Stimulated activated memory B cell treated with anti-CD40 and anti-IgM and Interleukin-4, amounts not matched to agents 10 μg/mL and 1 μg/mL and 100 μg/mL, for 72 hours (primary cell): Measurements from ENCODE around the gene PDGFD.

Source experiments
- ATAC-seq: fragments of 150-1000 bp; cut with Tn5 transposase; 2 replicates; pipeline ENCODE4 v1.10.0; 2021
- H3K27ac Mint-ChIP-seq: one replicate; pipeline ENCODE4 v1.8.0; 2022; ENCODE audit warnings: mild to moderate bottlenecking, mixed read lengths
- H3K27me3 Mint-ChIP-seq: one replicate; pipeline ENCODE4 v1.8.0; 2022; ENCODE audit warnings: mixed read lengths
- H3K36me3 Mint-ChIP-seq: one replicate; pipeline ENCODE4 v1.8.0; 2022; ENCODE audit warnings: mixed read lengths
- H3K4me1 Mint-ChIP-seq: one replicate; pipeline ENCODE4 v1.8.0; 2022; ENCODE audit warnings: mixed read lengths
- H3K4me3 Mint-ChIP-seq: one replicate; pipeline ENCODE4 v1.8.0; 2022; ENCODE audit warnings: mild to moderate bottlenecking, moderate library complexity, mixed read lengths
- H3K9me3 Mint-ChIP-seq: one replicate; pipeline ENCODE4 v1.8.0; 2022; ENCODE audit warnings: mixed read lengths

PDGFD gene

GRCh38 chr11:103928802-103929161, 235.2 kb downstream of the PDGFD start:
- Mint-ChIP-seq H3K27me3 (no peaks in the 10 kb centered on the region), H3K9me3 (no peaks in the 10 kb centered on the region), H3K4me3 (no peak overlapping the region), H3K27ac (no peak overlapping the region), H3K4me1 (peaks cover 18% of the 10 kb centered on the region), H3K36me3 (no peaks in the 10 kb centered on the region)
- peak; percentile 25 for ATAC-seq

GRCh38 chr11:103928040-103928801, 235.7 kb downstream of the PDGFD start:
- ATAC-seq: no peak
- Mint-ChIP-seq H3K27me3 (no peaks in the 10 kb centered on the region), H3K9me3 (no peaks in the 10 kb centered on the region), H3K4me1 (peaks cover 18% of the 10 kb centered on the region), H3K4me3 (no peak overlapping the region), H3K27ac (no peak overlapping the region), H3K36me3 (no peaks in the 10 kb centered on the region)

- H3K36me3 Mint-ChIP-seq: no peaks in the 10 kb centered on the region
- peaks cover 18% of the 10 kb centered on the region for H3K4me1 Mint-ChIP-seq
Observed at GRCh38 chr11:103927535-103927934, 236.4 kb downstream of the PDGFD start.

GRCh38 chr11:103926990-103927389, 237.0 kb downstream of the PDGFD start:
- no peak overlapping the region for H3K27ac Mint-ChIP-seq
- no peaks in the 10 kb centered on the region for H3K9me3 Mint-ChIP-seq
- H3K27me3 Mint-ChIP-seq: no peaks in the 10 kb centered on the region
- peaks cover 18% of the 10 kb centered on the region for H3K4me1 Mint-ChIP-seq
- no peak for ATAC-seq
- no peak overlapping the region for H3K4me3 Mint-ChIP-seq
- no peaks in the 10 kb centered on the region for H3K36me3 Mint-ChIP-seq

More at GRCh38 chr11:103927535-103927934, 236.4 kb downstream of the PDGFD start:
- no peaks in the 10 kb centered on the region for H3K27me3 Mint-ChIP-seq
- no peak overlapping the region for H3K4me3 Mint-ChIP-seq
- H3K27ac Mint-ChIP-seq: no peak overlapping the region
- ATAC-seq: no peak
- H3K9me3 Mint-ChIP-seq: no peaks in the 10 kb centered on the region

GRCh38 chr11:103924166-103925013, 239.6 kb downstream of the PDGFD start:
- Mint-ChIP-seq H3K9me3 (no peaks in the 10 kb centered on the region), H3K4me3 (no peak overlapping the region), H3K4me1 (peaks cover 9% of the 10 kb centered on the region), H3K27me3 (no peaks in the 10 kb centered on the region), H3K27ac (no peak overlapping the region), H3K36me3 (no peaks in the 10 kb centered on the region)
- no peak for ATAC-seq

GRCh38 chr11:103923451-103923931, 240.5 kb downstream of the PDGFD start:
- ATAC-seq: no peak
- Mint-ChIP-seq H3K4me1 (peaks cover under 1% of the 10 kb centered on the region), H3K27me3 (no peaks in the 10 kb centered on the region), H3K4me3 (no peak overlapping the region), H3K27ac (no peak overlapping the region), H3K36me3 (no peaks in the 10 kb centered on the region), H3K9me3 (no peaks in the 10 kb centered on the region)

- Mint-ChIP-seq H3K27ac (no peak overlapping the region), H3K9me3 (no peaks in the 10 kb centered on the region), H3K4me3 (no peak overlapping the region), H3K27me3 (no peaks in the 10 kb centered on the region), H3K4me1 (no peaks in the 10 kb centered on the region), H3K36me3 (no peaks in the 10 kb centered on the region)
- ATAC-seq: no peak
Observed at GRCh38 chr11:103920933-103921332, 243.0 kb downstream of the PDGFD start.

GRCh38 chr11:103920449-103920848, 243.5 kb downstream of the PDGFD start:
- Mint-ChIP-seq H3K4me1 (no peaks in the 10 kb centered on the region), H3K9me3 (peaks cover under 1% of the 10 kb centered on the region), H3K27ac (no peak overlapping the region), H3K4me3 (no peak overlapping the region), H3K27me3 (no peaks in the 10 kb centered on the region), H3K36me3 (no peaks in the 10 kb centered on the region)
- ATAC-seq: no peak

- H3K4me1 Mint-ChIP-seq: peaks cover 14% of the 10 kb centered on the region
- no peaks in the 10 kb centered on the region for H3K27me3 Mint-ChIP-seq
- no peak overlapping the region for H3K4me3 Mint-ChIP-seq
- H3K36me3 Mint-ChIP-seq: peaks cover 25% of the 10 kb centered on the region
- no peak overlapping the region for H3K27ac Mint-ChIP-seq
- H3K9me3 Mint-ChIP-seq: peaks cover 28% of the 10 kb centered on the region
- no peak for ATAC-seq
Observed at GRCh38 chr11:103910721-103911120, 253.2 kb downstream of the PDGFD start.

- Mint-ChIP-seq H3K27ac (no peak overlapping the region), H3K4me1 (peaks cover 14% of the 10 kb centered on the region), H3K27me3 (no peaks in the 10 kb centered on the region), H3K4me3 (no peak overlapping the region), H3K36me3 (peaks cover 12% of the 10 kb centered on the region), H3K9me3 (peaks cover 7% of the 10 kb centered on the region)
- ATAC-seq: no peak
Observed at GRCh38 chr11:103907548-103908455, 256.1 kb downstream of the PDGFD start.

- Mint-ChIP-seq H3K9me3 (peaks cover 3% of the 10 kb centered on the region), H3K4me3 (no peak overlapping the region), H3K27me3 (no peaks in the 10 kb centered on the region), H3K27ac (no peak overlapping the region), H3K36me3 (peaks cover 6% of the 10 kb centered on the region), H3K4me1 (peaks cover 14% of the 10 kb centered on the region)
- no peak for ATAC-seq
Observed at GRCh38 chr11:103907136-103907535, 256.8 kb downstream of the PDGFD start.

- Mint-ChIP-seq H3K27ac (no peak overlapping the region), H3K4me1 (peaks cover 14% of the 10 kb centered on the region), H3K9me3 (no peaks in the 10 kb centered on the region), H3K4me3 (no peak overlapping the region), H3K36me3 (peaks cover under 1% of the 10 kb centered on the region), H3K27me3 (no peaks in the 10 kb centered on the region)
- no peak for ATAC-seq
Observed at GRCh38 chr11:103906291-103906867, 257.6 kb downstream of the PDGFD start.

- Mint-ChIP-seq H3K36me3 (no peaks in the 10 kb centered on the region), H3K27me3 (no peaks in the 10 kb centered on the region), H3K27ac (no peak overlapping the region), H3K9me3 (no peaks in the 10 kb centered on the region), H3K4me1 (peaks cover 14% of the 10 kb centered on the region), H3K4me3 (no peak overlapping the region)
- ATAC-seq: peak; percentile 91
Observed at GRCh38 chr11:103904324-103904667, 259.7 kb downstream of the PDGFD start.

- Mint-ChIP-seq H3K27ac (no peak overlapping the region), H3K27me3 (no peaks in the 10 kb centered on the region), H3K36me3 (no peaks in the 10 kb centered on the region), H3K4me3 (no peak overlapping the region), H3K9me3 (no peaks in the 10 kb centered on the region), H3K4me1 (peaks cover 19% of the 10 kb centered on the region)
- peak; percentile 90 for ATAC-seq
Observed at GRCh38 chr11:103903621-103904323, 260.2 kb downstream of the PDGFD start.
